SW480 (cell line): ENCODE measurements around the gene DQX1.
"Not testable (repeated sequence)": the region's sequence is repeated elsewhere in the genome, so short reads cannot be mapped to it uniquely, and the experiment has no call there.

Source experiments
- DNase-seq: peaks from one replicate; pipeline ENCODE4 v3.0.0-alpha.2; 2016; ENCODE audit warnings: low spot score

DQX1 gene

DNA sequence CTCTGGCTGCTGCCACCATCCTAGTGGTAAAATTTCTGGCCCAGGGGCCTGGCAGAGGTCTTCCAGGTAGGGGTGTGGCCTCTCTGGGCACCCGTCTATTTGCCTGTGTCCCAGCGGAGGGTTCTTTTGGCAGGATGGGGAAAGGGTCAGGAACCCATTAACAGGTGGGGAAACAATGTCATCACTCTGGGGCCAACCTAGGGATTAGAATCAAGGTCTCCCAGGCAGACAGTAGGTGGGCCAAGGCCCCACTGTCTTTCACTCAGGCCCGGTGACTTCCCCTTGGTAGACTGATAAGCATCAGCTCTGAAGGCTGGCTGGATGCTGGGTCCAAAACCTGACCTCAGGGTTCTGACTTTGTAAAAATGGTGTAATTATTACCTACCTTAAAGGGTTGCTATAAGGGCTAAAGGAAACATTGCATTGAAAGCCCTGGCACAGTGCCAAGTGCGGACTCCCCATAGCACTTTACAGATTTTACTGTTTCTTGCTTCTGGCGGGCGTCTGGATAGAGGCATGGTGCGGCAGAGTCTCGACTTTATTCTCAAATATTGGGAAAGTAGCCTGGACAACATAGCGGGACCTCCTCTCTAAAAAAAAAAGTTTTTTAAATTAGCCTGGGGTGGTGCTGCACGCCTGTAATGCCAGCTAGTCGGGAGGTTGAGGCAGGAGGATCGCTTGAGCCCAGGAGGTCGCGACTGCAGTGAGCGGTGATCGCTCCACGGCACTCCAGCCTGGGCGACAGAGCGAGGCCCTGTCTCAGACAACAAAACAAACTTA, 28.8 kb downstream of the DQX1 start:
- DNase-seq, result no peak

DNA sequence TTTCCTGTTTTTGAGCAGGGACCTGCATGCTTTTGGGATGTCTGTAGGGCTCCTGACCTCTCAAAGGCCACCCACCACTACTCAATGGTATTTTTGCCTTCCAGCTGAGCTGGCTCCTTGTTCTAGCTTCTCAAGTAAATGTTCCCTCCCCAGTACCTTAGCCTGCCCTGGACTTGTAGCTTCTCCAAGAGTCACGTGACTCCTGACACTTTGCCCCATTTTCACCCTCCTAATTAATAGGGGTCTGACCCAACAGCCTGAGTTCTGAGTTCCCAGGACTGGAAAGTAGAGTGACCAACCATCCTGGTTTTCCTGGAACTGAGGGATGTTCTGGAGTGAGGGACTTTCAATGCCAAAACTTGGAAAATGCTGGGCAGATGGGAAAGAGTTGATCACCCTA, 30.6 kb downstream of the DQX1 start:
- DNase-seq, result no peak

DNA sequence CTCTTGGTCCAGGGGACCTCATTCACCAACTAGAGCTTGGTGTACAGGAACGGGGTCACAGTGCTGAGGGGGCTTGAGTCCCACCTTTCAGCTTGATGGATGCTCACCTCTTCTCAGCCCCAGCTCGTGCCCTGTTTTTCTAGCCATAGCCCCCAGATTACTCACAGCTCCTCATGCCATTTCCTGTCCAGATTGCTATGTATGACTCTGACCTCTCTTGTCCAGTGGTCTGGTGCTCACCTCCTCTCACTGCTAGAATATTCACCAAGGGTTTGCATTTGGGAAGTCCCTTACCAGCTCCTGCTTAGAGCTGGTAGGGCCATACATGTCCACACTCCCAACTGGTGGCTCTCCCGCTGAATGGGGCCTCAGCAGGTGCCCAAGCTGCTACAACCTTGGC, 32.5 kb downstream of the DQX1 start:
- no peak for DNase-seq

DNA sequence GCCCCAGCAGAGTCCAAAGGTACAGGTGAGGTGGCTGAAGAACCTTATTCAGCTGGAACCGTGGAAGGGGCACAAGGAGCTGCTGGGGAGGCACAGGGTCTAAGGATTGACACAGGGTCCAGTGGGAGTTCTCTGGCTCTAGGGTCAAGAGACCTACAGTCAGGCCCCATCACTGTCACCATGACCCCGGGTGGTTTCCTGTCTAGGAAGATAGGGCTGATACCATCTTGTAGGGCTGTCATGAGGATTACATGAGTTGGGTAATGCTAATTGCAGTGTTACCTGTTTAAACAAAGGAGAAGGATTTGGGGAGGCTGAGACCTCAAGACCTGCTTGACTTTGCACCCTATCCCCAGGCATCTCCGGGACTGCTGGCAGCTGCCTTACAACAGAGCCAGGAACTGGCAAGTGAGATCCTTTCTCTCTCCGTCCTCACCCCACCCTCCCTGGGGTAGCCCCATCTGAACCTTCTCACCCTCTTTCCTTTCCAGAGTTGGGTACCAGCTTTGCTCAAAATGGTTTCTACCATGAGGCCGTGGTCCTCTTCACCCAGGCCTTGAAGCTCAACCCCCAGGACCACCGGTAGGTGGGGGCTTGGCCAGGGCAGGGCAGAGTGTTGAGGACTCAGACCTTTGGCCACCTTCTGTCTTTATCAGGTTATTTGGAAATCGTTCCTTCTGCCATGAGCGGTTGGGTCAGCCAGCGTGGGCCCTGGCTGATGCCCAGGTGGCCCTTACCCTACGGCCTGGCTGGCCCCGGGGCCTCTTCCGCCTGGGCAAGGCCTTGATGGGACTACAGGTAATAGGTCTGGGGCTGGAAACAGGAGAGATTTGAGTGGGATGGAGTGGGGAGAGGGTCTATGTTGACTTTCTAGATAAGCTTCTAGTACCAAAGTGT, 34.1 kb downstream of the DQX1 start:
- no peak for DNase-seq

DNA sequence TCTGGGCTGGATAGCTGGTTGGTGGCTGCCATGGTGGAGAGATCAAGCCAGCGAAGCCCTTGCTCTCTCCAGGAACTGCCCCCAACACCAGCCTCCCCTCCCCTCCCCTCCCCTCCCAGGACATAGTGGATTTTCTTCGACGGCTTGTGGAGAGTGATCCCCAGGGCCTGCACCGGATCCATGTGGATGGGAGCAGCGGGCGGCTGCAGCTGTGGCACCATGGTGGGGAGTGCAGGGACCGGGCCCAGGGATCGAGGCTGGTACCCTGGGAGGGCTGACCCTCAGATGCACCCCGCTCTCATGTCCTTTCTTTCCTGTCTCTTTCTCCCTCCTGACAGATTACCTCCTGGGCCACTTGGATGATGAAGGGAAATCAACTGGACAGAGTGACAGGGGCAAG, 36.1 kb downstream of the DQX1 start:
- no peak for DNase-seq

DNA sequence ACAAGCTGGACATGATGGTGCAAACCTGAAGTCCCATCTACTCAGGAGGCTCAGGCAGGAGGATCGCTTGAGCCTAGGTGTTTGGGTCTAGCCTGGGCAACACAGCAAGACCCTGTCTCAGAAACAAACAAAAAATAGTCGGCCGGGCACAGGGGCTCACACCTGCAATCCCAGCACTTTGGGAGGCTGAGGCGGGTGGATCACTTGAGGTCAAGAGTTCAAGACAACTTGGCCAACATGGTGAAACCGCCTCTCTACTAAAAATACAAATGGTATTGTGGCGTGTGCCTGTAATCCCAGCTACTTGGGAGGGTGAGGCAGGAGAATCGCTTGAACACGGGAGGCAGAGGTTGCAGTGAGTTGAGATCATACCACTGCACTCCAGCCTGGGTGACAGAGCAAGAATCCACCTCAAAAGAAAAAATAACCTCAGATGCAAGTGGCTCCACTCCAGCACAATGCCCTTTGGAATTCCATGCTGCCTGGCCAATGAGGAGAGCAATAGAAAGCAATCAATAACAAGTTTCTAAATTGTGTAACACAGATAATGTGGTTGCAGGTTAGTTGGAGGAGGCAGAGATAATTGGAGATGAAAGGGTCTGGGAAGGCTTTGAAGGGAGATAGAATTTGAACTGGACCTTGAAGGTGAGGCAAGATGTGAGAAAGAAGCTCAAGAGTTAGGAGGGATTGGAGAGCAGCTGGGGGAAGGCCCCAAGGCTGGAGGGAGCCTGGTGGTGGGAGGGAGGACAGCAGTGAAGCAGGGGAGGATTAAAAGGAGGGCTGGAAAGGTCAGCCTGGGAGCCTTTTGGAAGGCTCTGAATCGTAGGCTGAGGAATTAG, 37.2 kb downstream of the DQX1 start:
- no peak for DNase-seq

DNA sequence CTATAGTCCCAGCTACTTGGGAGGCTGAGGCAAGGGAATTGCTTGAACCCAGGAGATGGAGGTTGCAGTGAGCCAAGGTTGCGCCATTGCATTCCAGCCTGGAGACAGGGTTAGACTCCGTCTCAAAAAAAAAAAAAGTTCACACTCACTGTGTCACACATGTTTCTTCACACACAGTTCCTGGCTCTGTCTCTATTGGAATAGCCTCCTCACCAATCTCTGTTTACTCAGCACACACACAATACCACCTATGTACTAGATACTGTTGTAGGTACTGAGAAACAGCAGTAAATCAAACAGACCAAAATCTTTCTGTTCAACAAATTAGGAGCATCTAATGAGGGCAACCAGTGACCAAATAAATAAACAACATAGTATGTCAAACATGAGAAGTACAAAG, 39.9 kb downstream of the DQX1 start:
- no peak for DNase-seq

DNA sequence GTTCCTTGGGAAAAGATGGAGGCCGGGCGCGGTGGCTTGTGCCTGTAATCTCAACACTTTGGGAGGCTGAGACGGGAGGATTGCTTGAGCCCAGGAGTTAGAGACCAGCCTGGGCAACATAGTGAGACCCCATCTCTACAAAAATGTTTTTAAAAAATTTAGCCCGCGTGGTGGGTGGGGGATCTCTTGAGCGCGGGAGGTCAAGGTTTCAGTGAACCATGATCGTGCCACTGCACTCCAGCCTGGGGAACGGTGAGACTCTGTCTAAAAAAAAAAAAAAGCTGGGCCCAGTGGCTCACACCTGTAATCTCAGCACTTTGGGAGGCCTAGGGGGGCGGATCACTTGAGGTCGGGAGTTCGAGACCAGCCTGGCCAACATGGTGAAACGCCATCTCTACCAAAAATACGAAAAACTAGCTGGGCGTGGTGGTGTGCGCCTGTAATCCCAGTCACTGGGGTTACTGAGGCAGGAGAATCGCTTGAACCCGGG, 42.3 kb downstream of the DQX1 start:
- not testable (repeated sequence) for DNase-seq

DNA sequence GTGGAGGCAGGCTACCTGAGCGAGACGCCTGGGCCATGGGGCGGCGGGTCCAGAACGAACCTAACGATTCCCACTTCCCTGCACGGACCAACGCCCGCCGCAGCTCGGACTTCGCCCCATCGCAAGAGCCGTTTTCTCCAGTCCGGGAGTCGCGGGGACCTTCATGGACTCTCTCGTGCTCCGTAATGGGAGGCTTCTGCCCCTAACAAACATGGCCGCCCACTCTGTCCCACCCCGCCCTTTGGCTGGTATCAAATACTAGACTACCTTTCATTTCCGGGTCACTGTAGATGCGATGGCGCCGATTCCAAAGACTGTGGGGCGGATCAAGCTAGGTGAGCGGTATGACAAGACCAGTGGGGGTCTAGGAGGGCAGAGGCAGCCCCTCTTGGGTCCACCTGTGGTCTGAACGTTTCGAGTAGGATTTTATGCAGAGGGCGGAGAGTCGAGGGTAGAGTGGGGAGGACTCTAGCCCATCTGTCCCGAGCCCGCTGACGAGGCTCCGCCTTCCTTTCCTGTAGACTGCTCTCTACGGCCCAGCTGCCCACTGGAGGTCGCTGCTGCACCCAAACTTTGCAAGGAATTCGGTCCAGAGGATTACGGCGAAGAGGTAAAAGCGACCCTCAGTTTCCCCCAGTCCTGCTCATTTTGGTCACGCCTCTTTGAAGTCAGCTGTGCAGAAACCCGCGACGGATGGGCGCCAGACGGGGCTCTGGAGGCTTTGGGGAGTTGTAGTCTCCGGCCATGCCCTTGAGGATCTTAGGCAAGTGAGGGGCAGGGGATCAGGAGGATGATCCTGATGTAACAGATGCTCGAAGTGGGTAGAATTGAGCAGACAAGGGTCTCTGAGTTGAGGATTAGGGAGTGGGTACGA, 43.0 kb downstream of the DQX1 start, which contains the start of the genes CCDC142 and TTC31:
Gene CCDC142, minus strand, starts transcription at position 198 of the 874 bp plus-strand sequence. Its CDS starts 161 bp downstream, at position 37.
Gene TTC31, plus strand, starts transcription at position 281 of the 874 bp plus-strand sequence. Its CDS starts 15 bp downstream, at position 296.
- peak; percentile 98 for DNase-seq

DNA sequence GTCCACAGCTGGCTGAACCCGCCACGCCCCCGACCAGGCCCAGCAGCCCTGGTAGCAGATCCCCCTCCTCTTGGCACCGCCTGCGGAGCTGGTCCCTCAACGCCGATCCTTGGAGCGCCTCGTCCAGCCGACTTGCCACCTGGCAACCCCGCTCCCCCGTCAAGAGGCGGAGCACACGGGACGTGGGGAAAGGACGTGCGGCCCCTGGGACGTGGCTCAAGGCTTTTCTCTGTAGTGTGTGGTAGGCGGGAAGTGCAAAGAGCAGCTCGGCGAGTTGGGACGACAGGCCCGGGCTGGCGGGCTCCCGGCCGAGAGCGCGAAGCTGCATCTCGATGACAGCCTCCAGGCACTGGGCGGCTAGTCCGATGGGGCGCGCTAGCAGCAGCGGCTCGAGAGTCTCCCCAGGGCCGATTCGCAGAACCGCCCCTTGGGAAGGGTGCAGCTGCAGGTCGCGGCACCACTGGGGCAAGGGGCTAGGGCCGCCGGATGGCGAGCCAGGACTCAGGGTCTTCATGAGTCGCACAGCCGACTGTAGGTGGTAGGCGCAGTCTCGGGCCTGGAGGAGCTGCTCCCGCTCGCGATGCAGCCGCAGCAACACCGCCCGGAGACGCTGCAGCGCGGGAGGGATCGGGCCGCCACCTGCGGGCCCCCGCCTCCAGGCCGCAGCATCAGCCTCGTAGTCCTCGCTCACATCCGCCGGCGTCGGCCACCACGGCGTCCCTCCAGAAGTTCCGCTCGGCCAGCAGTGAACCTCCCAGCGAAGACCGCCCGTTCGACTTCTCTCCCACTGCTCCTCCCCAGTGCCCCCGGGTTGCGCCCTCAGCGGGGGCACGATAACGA, 43.9 kb downstream of the DQX1 start:
- DNase-seq, result peak; percentile 69

DNA sequence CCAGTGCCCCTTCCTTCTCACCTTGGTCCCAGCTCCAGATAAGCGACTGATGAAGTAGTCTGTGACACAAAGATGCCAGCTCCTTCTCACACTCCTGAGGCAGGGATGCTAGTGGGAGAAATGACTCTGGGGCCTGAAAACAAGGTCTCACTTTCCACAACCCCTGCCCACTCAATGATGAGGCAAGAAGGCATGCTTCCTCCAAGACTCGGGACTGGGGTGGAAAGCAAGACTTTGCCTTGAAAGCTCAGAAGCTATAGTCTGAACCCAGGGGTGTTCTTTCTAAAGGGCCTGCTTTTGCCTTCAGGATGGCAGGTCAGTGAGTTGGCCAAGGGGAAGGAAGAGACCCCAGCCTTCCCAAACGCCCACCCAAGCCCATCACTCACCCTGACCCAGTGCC, 44.6 kb downstream of the DQX1 start:
- DNase-seq, result no peak

DNA sequence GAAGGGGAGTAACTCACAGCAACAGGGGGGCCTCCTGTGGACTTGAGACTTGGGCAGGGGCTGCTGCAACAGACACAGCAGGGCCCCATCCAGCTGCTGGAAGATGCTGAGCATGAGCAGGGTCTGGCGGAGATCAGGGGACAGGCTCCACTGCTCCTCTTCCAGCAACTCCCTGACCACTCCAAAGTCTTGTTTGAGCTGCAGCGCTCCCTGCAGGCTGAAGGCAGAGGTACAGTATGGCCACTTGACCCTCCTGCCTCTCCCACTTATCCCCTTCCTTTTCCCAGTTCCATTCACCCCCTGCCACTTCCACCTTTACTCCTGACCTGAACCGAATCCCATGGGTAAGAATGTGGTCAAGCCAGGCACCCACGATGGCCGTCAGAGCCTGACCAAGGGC, 51.1 kb downstream of the DQX1 start:
- DNase-seq, result no peak

DNA sequence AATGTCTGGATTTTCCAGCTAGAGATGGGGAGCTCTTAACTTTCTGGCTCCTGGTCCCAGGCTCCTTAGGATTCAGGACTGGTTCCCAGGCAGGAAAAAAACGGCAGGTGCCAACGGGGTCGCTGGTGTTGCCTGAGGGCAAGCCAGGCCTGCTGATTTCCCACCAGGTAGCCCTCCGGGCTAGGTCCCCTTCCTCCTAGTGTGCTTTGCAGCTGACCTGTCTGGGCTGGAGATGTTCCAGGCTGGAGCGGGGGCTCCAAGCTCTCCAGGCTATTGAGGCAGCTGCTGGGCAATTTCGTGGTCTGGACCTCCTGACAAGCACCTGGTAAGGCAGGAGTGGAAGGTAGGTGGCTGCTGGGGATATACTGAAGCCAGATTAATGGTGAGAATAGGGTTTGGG, 51.5 kb downstream of the DQX1 start:
- DNase-seq, result no peak

DNA sequence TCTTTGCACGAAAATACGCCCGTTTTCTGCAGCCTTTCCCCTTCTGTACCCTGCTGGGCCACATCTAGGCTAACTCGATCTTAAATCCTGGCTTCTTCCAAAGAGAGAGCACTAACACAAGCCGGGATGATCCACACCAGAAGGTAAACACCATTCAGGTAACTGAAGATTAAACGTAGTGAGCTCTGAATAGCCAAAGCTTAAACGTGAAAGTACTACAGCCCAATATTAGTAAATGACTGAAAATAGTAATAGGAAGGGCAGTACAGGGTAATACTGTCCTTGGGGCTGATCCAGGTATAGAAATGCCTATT, 53.1 kb downstream of the DQX1 start:
- DNase-seq, result no peak

DNA sequence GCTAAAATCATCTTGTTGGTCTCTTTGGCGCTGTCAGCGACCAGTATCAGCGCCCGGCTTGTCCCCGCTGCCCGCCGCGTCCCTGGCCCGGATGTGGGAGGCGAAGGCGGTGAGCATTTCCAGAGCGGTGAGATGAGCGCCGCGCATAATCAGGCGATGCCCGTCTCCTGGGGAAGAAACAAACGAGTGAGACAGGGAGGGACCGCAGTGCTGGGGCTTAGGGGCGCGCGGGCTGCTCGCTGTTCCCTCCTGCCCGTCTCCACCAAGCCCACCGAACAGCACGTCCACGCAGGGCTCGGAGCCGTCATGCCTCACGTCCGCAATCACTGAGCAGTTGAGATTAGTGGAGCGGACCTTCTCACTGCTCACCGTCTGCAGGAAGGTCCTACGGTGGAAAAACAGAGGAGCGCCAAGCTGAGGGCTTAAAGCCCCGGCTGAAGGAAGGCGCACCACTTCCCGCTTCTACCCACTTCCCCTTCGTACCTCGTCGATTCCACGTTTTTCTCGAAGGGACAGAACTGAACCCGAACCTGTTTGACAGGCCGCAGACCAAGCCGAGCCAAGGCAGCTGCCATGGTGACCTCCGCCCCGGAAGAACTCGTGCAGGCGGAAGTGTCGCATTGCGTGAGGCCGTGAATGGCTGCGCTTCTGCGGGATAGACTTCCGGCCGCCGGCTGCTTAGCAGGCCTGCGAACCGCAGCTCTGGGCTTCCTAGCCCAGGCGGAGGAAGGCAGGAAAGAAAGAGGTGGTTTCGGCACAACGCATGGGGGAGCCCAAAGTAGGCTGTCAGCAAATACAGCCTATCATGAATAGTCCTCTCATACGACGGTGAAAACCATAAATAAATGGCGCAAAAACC, 53.7 kb downstream of the DQX1 start, which contains the start of gene MRPL53:
Gene MRPL53, minus strand, starts transcription at position 595 of the 859 bp plus-strand sequence. Its CDS starts 20 bp downstream, at position 575.
- DNase-seq, result peak; percentile 94

DNA sequence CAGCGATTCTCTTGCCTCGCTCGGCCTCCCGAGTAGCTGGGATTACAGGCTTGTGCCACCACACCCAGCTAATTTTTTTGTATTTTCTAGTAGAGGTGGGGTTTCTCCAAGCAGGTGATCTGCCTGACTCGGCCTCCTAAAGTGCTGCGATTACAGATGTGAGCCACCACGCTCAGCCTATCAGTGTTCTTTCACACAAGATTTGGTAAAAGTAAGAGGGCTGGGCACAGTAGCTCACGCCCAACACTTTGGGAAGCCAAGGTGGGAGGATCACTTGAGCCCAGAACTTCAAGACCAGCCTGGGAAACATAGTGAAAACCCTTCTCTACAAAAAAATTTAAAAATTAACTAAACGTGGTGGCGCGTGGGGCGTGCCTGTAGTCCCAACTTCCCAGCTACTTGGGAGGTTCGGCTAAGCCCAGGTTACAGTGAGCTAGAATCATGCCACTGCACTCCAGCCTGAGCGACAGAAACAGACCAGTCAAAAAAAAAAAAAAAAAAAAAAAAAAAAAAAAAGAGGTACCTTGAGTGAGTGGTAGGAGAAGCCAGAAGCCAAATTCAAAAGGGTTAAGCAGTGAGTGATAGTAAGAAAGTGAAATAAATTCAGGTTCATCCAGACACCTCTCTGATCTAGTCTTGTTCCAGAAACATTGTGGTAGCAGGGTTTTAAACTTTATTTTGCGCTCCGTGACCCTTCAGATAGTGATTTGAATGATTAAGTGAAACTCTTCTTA, 54.5 kb downstream of the DQX1 start:
- no peak for DNase-seq

DNA sequence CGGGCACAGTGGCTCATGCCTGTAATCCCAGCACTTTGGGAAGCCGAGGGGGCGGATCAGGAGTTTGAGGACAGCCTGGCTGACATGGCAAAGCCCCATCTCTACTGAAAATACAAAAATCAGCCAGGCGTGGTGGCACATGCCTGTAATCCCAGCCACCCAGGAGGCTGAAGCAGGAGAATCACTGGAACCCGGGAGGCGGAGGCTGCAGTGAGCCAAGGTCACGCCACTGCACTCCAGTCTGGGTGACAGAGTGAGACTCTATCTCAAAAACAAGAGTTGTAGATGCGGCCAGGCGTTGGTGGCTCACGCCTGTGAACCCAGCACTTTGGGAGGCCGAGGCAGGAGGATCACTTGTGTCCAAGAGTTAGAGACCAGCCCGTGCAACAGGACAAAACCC, 55.3 kb downstream of the DQX1 start:
- DNase-seq, result not testable (repeated sequence)
